Adrenal gland (tissue), 12 donors: ENCODE results near the gene STX4. TPM values are rescaled to one million over a fixed set of nuclear protein-coding genes. Genes with fewer than 3 reads are reported as not detected.

ENCODE experiments used
- DNase-seq, 7 donors: peaks; one replicate each; pipeline ENCODE4 v3.0.0-alpha.2; 2019 to 2020
- H3K27ac ChIP-seq, 5 donors: fragments of 200-600 bp; sonication (generic) in 4 of 5; 1 replicate in 3 of 5; 2 replicates in 2 of 5; pipeline versions ENCODE4 v1.5.1 to v1.8.0; 2016 to 2020; ENCODE audit warnings: mild to moderate bottlenecking in 1 of 5
- H3K27me3 ChIP-seq: fragments of 200-600 bp; 2 replicates; pipeline ENCODE4 v1.8.0; 2021
- H3K36me3 ChIP-seq, 2 donors: fragments of 200-600 bp; replicated peaks in 1 of 2; 1 replicate in 1 of 2; 2 replicates in 1 of 2; pipeline versions ENCODE4 v1.5.1 to v1.8.0; 2018 to 2022
- H3K4me1 ChIP-seq, 2 donors: fragments of 200-600 bp; replicated peaks in 1 of 2; 1 replicate in 1 of 2; 2 replicates in 1 of 2; pipeline versions ENCODE4 v1.5.1 to v1.8.0; 2018 to 2021
- H3K4me3 ChIP-seq, 4 donors: fragments of 200-600 bp; sonication (generic) in 3 of 4; one replicate each; pipeline ENCODE4 v1.5.1; 2016 to 2018
- H3K9me3 ChIP-seq, 3 donors: fragments of 200-600 bp; sonication (generic) in 1 of 3; replicated peaks in 1 of 3; 1 replicate in 2 of 3; 2 replicates in 1 of 3; pipeline versions ENCODE4 v1.5.1 to v1.8.0; 2016 to 2021
- CTCF ChIP-seq, 6 experiments: fragments of 450-650 bp in 4 of 6; fragments of 200-600 bp in 2 of 6; sonication (generic) in 1 of 6; IDR thresholded peaks; 1 replicate in 5 of 6; 2 replicates in 1 of 6; pipeline versions ENCODE4 v1.5.1 to v1.8.0; 2016 to 2021; ENCODE audit warnings: antibody characterized with exemption in 6 of 6, mild to moderate bottlenecking in 2 of 6, moderate library complexity in 1 of 6
- POLR2A ChIP-seq, 2 donors: fragments of 450-650 bp; IDR thresholded peaks; one replicate each; pipeline ENCODE4 v1.6.1; 2017; ENCODE audit warnings: antibody characterized with exemption in 2 of 2, mild to moderate bottlenecking in 2 of 2, moderate library complexity in 1 of 2
- WGBS, 4 donors: extraction: QIAGEN DNeasy Blood & Tissue Kit in 2 of 4; methylation state at CpG; one replicate each; pipeline versions ENCODE4 v1.1.5 to v1.1.7; 2013 to 2017; 5-methylcytosine and 5-hydroxymethylcytosine counted together
- intact Hi-C, 2 donors: fragments of 100-400 bp; cut with DNase I; formaldehyde crosslinking; loops; one replicate each; pipeline versions ENCODE4 v1.14.1 to v1.15.0; 2022 to 2023
- polyA plus RNA-seq, 3 donors: library from polyadenylated mRNA; stranded (reverse); fragments of 200-250 nt in 2 of 3; fragments of 350-450 nt in 1 of 3; fragmentation: Illumina TruSeq in 1 of 3; extraction: RNeasy Lipid Tissue Mini Kit (QIAGEN cat#74804) in 1 of 3; gene quantifications; one replicate each; pipeline ENCODE4 v1.2.3, GENCODE V29; 2013 to 2014
- total RNA-seq, 9 donors: library from RNA; depleted of rRNA in 4 of 9; stranded (reverse); fragments of >200 nt in 4 of 9; fragments of 120-200 nt in 1 of 9; fragmentation: NEBNext Ultra II Directional in 1 of 9; extraction: Animal tissue kit (Norgen Biotek cat#: 25700) in 1 of 9; gene quantifications; one replicate each; pipeline versions ENCODE4 v1.1.0 to v1.2.4, GENCODE V29; 2013 to 2023
- donor health status: healthy with polysubstance abuse.
- donor health status: Bipolar disorder and iron deficiency.
- donor health status: DM: yes; HTN: yes; CAD: no.
- donor health status: DM: no; HTN: no; CAD: no.
- donor health status: DM: no; HTN: no; CAD: no.
- donor health status: DM: yes; HTN: yes; CAD: no.

The STX4 gene
- total and polyA plus RNA-seq, 12 donors = 25.0 to 225 (median 58.0) TPM

GRCh38 chr16:31061126-31061812 is 27.9 kb downstream of the STX4 start:
- intact Hi-C loops = no loop called here
- Histone ChIP-seq H3K36me3 (peaks cover 0 to 32% of the 10 kb centered on the region in 2 donors), H3K4me1 (peaks cover 0 to 11% of the 10 kb centered on the region in 2 donors), H3K27ac (no peak overlapping the region), H3K4me3 (no peak overlapping the region), H3K9me3 (no peaks in the 10 kb centered on the region), H3K27me3 (no peaks in the 10 kb centered on the region)
- 89 to 96% (median 94%) methylated on average over 11 to 42 of the region's 42 CpGs for WGBS, 4 donors
- TF ChIP-seq CTCF (IDR thresholded peaks at IDR 0.05) = no peak
- TF ChIP-seq POLR2A (IDR thresholded peaks at IDR 0.05) = no peak
- DNase-seq = no peak

GRCh38 chr16:31061813-31062440 is 28.6 kb downstream of the STX4 start:
- 95 to 97% (median 96%) methylated on average over 21 to 54 of the region's 54 CpGs for WGBS, 4 donors
- Histone ChIP-seq H3K27ac (no peak overlapping the region), H3K4me1 (peaks cover 0 to 11% of the 10 kb centered on the region in 2 donors), H3K36me3 (peaks cover 0 to 32% of the 10 kb centered on the region in 2 donors), H3K9me3 (no peaks in the 10 kb centered on the region), H3K27me3 (no peaks in the 10 kb centered on the region), H3K4me3 (no peak overlapping the region)
- TF ChIP-seq CTCF (IDR thresholded peaks at IDR 0.05) = no peak
- TF ChIP-seq POLR2A (IDR thresholded peaks at IDR 0.05) = no peak
- no peak for DNase-seq
- intact Hi-C loops = no loop called here

- WGBS, 4 donors = 94 to 96% (median 95%) methylated on average over 2 to 9 of the region's 9 CpGs
- peaks cover 0 to 11% of the 10 kb centered on the region in 2 donors for H3K4me1 ChIP-seq
- no peaks in the 10 kb centered on the region for H3K9me3 ChIP-seq
- H3K27me3 ChIP-seq = no peaks in the 10 kb centered on the region
- peak overlapping the region in 1 of 5 donors; percentile 90 for H3K27ac ChIP-seq
- TF ChIP-seq POLR2A (IDR thresholded peaks at IDR 0.05) = no peak
- TF ChIP-seq CTCF (IDR thresholded peaks at IDR 0.05) = no peak
- intact Hi-C loops = no loop called here
- no peak for DNase-seq
- H3K36me3 ChIP-seq = peaks cover 0 to 32% of the 10 kb centered on the region in 2 donors
- H3K4me3 ChIP-seq = no peak overlapping the region
Measured at GRCh38 chr16:31063495-31063842, 30.1 kb downstream of the STX4 start.

GRCh38 chr16:31063843-31064611 is 30.7 kb downstream of the STX4 start:
- intact Hi-C loops = no loop called here
- no peak overlapping the region for H3K4me3 ChIP-seq
- WGBS, 4 donors = 85 to 97% (median 92%) methylated on average over 17 to 56 of the region's 56 CpGs

More at GRCh38 chr16:31063843-31064611, 30.7 kb downstream of the STX4 start:
- TF ChIP-seq CTCF (IDR thresholded peaks at IDR 0.05) (no peak), POLR2A (IDR thresholded peaks at IDR 0.05) (no peak)
- peaks cover 0 to 11% of the 10 kb centered on the region in 2 donors for H3K4me1 ChIP-seq
- peaks cover 0 to 32% of the 10 kb centered on the region in 2 donors for H3K36me3 ChIP-seq
- no peak for DNase-seq
- peak overlapping the region in 4 of 5 donors; percentile 40 to 90 (median 76) for H3K27ac ChIP-seq
- H3K27me3 ChIP-seq = no peaks in the 10 kb centered on the region
- H3K9me3 ChIP-seq = no peaks in the 10 kb centered on the region
